Measurements from ENCODE around the gene LBHD2.

The LBHD2 gene

GRCh38 chr14:103097244-103097993 lies 13.4 kb downstream of the LBHD2 start:
- H3K27me3 ChIP-seq (ENCODE audit: control insufficient read depth, insufficient read depth, low read length) = no peaks in the 10 kb centered on the region
- H3K9ac ChIP-seq (ENCODE audit: low read depth, low read length) = no peak overlapping the region
- H3K4me1 ChIP-seq (ENCODE audit: control insufficient read depth, insufficient read depth, low read length) = no peaks in the 10 kb centered on the region
- no peaks in the 10 kb centered on the region for H3K9me3 ChIP-seq (ENCODE audit: control insufficient read depth, insufficient read depth, low read length)
- no peaks in the 10 kb centered on the region for H3K36me3 ChIP-seq (ENCODE audit: control insufficient read depth, insufficient read depth, low read length)
- no peak overlapping the region for H3K4me3 ChIP-seq (ENCODE audit: low read depth, low read length)

GRCh38 chr14:103097994-103098957 lies 14.3 kb downstream of the LBHD2 start:
- H3K4me3 ChIP-seq (ENCODE audit: low read depth, low read length) = no peak overlapping the region
- peaks cover 4% of the 10 kb centered on the region for H3K27me3 ChIP-seq (ENCODE audit: control insufficient read depth, insufficient read depth, low read length)
- no peaks in the 10 kb centered on the region for H3K4me1 ChIP-seq (ENCODE audit: control insufficient read depth, insufficient read depth, low read length)
- H3K9ac ChIP-seq (ENCODE audit: low read depth, low read length) = no peak overlapping the region
- H3K36me3 ChIP-seq (ENCODE audit: control insufficient read depth, insufficient read depth, low read length) = no peaks in the 10 kb centered on the region
- H3K9me3 ChIP-seq (ENCODE audit: control insufficient read depth, insufficient read depth, low read length) = no peaks in the 10 kb centered on the region

GRCh38 chr14:103099081-103099732 lies 15.2 kb downstream of the LBHD2 start:
- Histone ChIP-seq H3K9me3 (ENCODE audit: control insufficient read depth, insufficient read depth, low read length) (no peaks in the 10 kb centered on the region), H3K36me3 (ENCODE audit: control insufficient read depth, insufficient read depth, low read length) (no peaks in the 10 kb centered on the region), H3K27me3 (ENCODE audit: control insufficient read depth, insufficient read depth, low read length) (peaks cover 7% of the 10 kb centered on the region), H3K4me3 (ENCODE audit: low read depth, low read length) (no peak overlapping the region), H3K9ac (ENCODE audit: low read depth, low read length) (no peak overlapping the region), H3K4me1 (ENCODE audit: control insufficient read depth, insufficient read depth, low read length) (no peaks in the 10 kb centered on the region)

GRCh38 chr14:103099733-103100280 lies 15.8 kb downstream of the LBHD2 start:
- peaks cover 11% of the 10 kb centered on the region for H3K27me3 ChIP-seq (ENCODE audit: control insufficient read depth, insufficient read depth, low read length)
- no peak overlapping the region for H3K9ac ChIP-seq (ENCODE audit: low read depth, low read length)
- H3K36me3 ChIP-seq (ENCODE audit: control insufficient read depth, insufficient read depth, low read length) = no peaks in the 10 kb centered on the region
- H3K9me3 ChIP-seq (ENCODE audit: control insufficient read depth, insufficient read depth, low read length) = no peaks in the 10 kb centered on the region
- H3K4me1 ChIP-seq (ENCODE audit: control insufficient read depth, insufficient read depth, low read length) = no peaks in the 10 kb centered on the region
- no peak overlapping the region for H3K4me3 ChIP-seq (ENCODE audit: low read depth, low read length)

- Histone ChIP-seq H3K36me3 (ENCODE audit: control insufficient read depth, insufficient read depth, low read length) (no peaks in the 10 kb centered on the region), H3K4me3 (ENCODE audit: low read depth, low read length) (no peak overlapping the region), H3K4me1 (ENCODE audit: control insufficient read depth, insufficient read depth, low read length) (peaks cover 3% of the 10 kb centered on the region), H3K9me3 (ENCODE audit: control insufficient read depth, insufficient read depth, low read length) (no peaks in the 10 kb centered on the region), H3K27me3 (ENCODE audit: control insufficient read depth, insufficient read depth, low read length) (peaks cover 16% of the 10 kb centered on the region), H3K9ac (ENCODE audit: low read depth, low read length) (no peak overlapping the region)
Measured at GRCh38 chr14:103100281-103101121, 16.5 kb downstream of the LBHD2 start.

GRCh38 chr14:103101257-103101962 lies 17.4 kb downstream of the LBHD2 start:
- Histone ChIP-seq H3K27me3 (ENCODE audit: control insufficient read depth, insufficient read depth, low read length) (peaks cover 16% of the 10 kb centered on the region), H3K4me1 (ENCODE audit: control insufficient read depth, insufficient read depth, low read length) (peaks cover 3% of the 10 kb centered on the region), H3K9ac (ENCODE audit: low read depth, low read length) (no peak overlapping the region), H3K9me3 (ENCODE audit: control insufficient read depth, insufficient read depth, low read length) (no peaks in the 10 kb centered on the region), H3K4me3 (ENCODE audit: low read depth, low read length) (no peak overlapping the region), H3K36me3 (ENCODE audit: control insufficient read depth, insufficient read depth, low read length) (no peaks in the 10 kb centered on the region)

GRCh38 chr14:103101963-103102688 lies 18.1 kb downstream of the LBHD2 start:
- no peak overlapping the region for H3K9ac ChIP-seq (ENCODE audit: low read depth, low read length)
- H3K27me3 ChIP-seq (ENCODE audit: control insufficient read depth, insufficient read depth, low read length) = peaks cover 16% of the 10 kb centered on the region
- peaks cover 3% of the 10 kb centered on the region for H3K4me1 ChIP-seq (ENCODE audit: control insufficient read depth, insufficient read depth, low read length)

GRCh38 chr14:103102689-103103260 lies 18.8 kb downstream of the LBHD2 start:
- no peak overlapping the region for H3K4me3 ChIP-seq (ENCODE audit: low read depth, low read length)
- H3K27me3 ChIP-seq (ENCODE audit: control insufficient read depth, insufficient read depth, low read length) = peaks cover 16% of the 10 kb centered on the region
- no peaks in the 10 kb centered on the region for H3K9me3 ChIP-seq (ENCODE audit: control insufficient read depth, insufficient read depth, low read length)
- no peak overlapping the region for H3K9ac ChIP-seq (ENCODE audit: low read depth, low read length)
- H3K4me1 ChIP-seq (ENCODE audit: control insufficient read depth, insufficient read depth, low read length) = peaks cover 3% of the 10 kb centered on the region
- H3K36me3 ChIP-seq (ENCODE audit: control insufficient read depth, insufficient read depth, low read length) = no peaks in the 10 kb centered on the region

More at GRCh38 chr14:103101963-103102688, 18.1 kb downstream of the LBHD2 start:
- H3K4me3 ChIP-seq (ENCODE audit: low read depth, low read length) = no peak overlapping the region
- no peaks in the 10 kb centered on the region for H3K9me3 ChIP-seq (ENCODE audit: control insufficient read depth, insufficient read depth, low read length)
- H3K36me3 ChIP-seq (ENCODE audit: control insufficient read depth, insufficient read depth, low read length) = no peaks in the 10 kb centered on the region

- Histone ChIP-seq H3K9me3 (ENCODE audit: control insufficient read depth, insufficient read depth, low read length) (no peaks in the 10 kb centered on the region), H3K36me3 (ENCODE audit: control insufficient read depth, insufficient read depth, low read length) (no peaks in the 10 kb centered on the region), H3K9ac (ENCODE audit: low read depth, low read length) (no peak overlapping the region), H3K4me1 (ENCODE audit: control insufficient read depth, insufficient read depth, low read length) (peaks cover 6% of the 10 kb centered on the region), H3K4me3 (ENCODE audit: low read depth, low read length) (no peak overlapping the region), H3K27me3 (ENCODE audit: control insufficient read depth, insufficient read depth, low read length) (peaks cover 16% of the 10 kb centered on the region)
Measured at GRCh38 chr14:103103461-103104388, 19.7 kb downstream of the LBHD2 start.
